MM.1S (cell line): ENCODE results near the gene G6PD.

Experiments used
- DNase-seq: peaks from one replicate; pipeline ENCODE4 v3.0.0-alpha.2; 2015
- H2AFZ ChIP-seq: fragments of 300-600 bp; sonication (generic); 2 replicates; pipeline ENCODE4 v1.6.0; 2016; ENCODE audit warnings: antibody characterized with exemption, low read length
- H3F3A ChIP-seq: fragments of 300-600 bp; sonication (generic); 2 replicates; pipeline ENCODE4 v1.6.1; 2016; ENCODE audit warnings: mild to moderate bottlenecking, antibody characterized with exemption, low read length, moderate library complexity, mixed read lengths; ENCODE audit not compliant: insufficient read depth
- H3K27ac ChIP-seq: fragments of 300-600 bp; sonication (generic); 2 replicates; pipeline ENCODE4 v1.5.1; 2016; ENCODE audit warnings: mild to moderate bottlenecking, low read length
- H3K27me3 ChIP-seq: fragments of 300-600 bp; sonication (generic); replicated peaks from 2 replicates; pipeline ENCODE4 v1.6.0; 2016; ENCODE audit warnings: low read length; ENCODE audit not compliant: insufficient read depth
- H3K36me3 ChIP-seq: fragments of 300-600 bp; sonication (generic); replicated peaks from 2 replicates; pipeline ENCODE4 v1.6.1; 2016; ENCODE audit warnings: mild to moderate bottlenecking, low read length, mixed read lengths; ENCODE audit not compliant: insufficient read depth
- H3K4me1 ChIP-seq: fragments of 300-600 bp; sonication (generic); 2 replicates; pipeline ENCODE4 v1.6.1; 2016; ENCODE audit warnings: low read length, mixed read lengths
- H3K4me2 ChIP-seq: fragments of 300-600 bp; sonication (generic); 2 replicates; pipeline ENCODE4 v1.6.0; 2016; ENCODE audit warnings: low read depth, low read length
- H3K4me3 ChIP-seq: fragments of 300-600 bp; sonication (generic); 2 replicates; pipeline ENCODE4 v1.5.1; 2016; ENCODE audit warnings: low read length, mixed read lengths
- H3K79me2 ChIP-seq: fragments of 300-600 bp; sonication (generic); 2 replicates; pipeline ENCODE4 v1.6.1; 2016; ENCODE audit warnings: mixed run types, low read length, mixed read lengths
- H3K9ac ChIP-seq: fragments of 300-600 bp; sonication (generic); 2 replicates; pipeline ENCODE4 v1.6.1; 2016; ENCODE audit warnings: low read length, mixed read lengths
- H3K9me2 ChIP-seq: fragments of 300-600 bp; sonication (generic); replicated peaks from 2 replicates; pipeline ENCODE4 v1.6.1; 2016; ENCODE audit warnings: mild to moderate bottlenecking, low read length, mixed read lengths; ENCODE audit not compliant: insufficient read depth
- H3K9me3 ChIP-seq: fragments of 300-600 bp; sonication (generic); replicated peaks from 2 replicates; pipeline ENCODE4 v1.6.1; 2016; ENCODE audit warnings: mild to moderate bottlenecking, low read length, mixed read lengths; ENCODE audit not compliant: insufficient read depth
- H4K20me1 ChIP-seq: fragments of 300-600 bp; sonication (generic); 2 replicates; pipeline ENCODE4 v1.6.1; 2016; ENCODE audit warnings: mild to moderate bottlenecking, low read length, moderate library complexity, mixed read lengths; ENCODE audit not compliant: insufficient read depth
- EZH2 ChIP-seq: fragments of 300-600 bp; sonication (generic); optimal IDR thresholded peaks from 2 replicates; pipeline ENCODE3; 2017; ENCODE audit warnings: low read depth, mild to moderate bottlenecking, antibody characterized with exemption, low read length, mixed read lengths
- EZH2phosphoT487 ChIP-seq: fragments of 300-600 bp; sonication (generic); IDR thresholded peaks from 2 replicates; pipeline ENCODE4 v1.6.1; 2018; ENCODE audit warnings: antibody characterized with exemption, low read length
- TF ChIP-seq, protein P1 (sequence below): fragments of 300-600 bp; sonication (generic); IDR thresholded peaks from 2 replicates; pipeline ENCODE4 v1.5.1; 2016; ENCODE audit warnings: antibody characterized with exemption, low read length, mixed read lengths

G6PD gene

DNA sequence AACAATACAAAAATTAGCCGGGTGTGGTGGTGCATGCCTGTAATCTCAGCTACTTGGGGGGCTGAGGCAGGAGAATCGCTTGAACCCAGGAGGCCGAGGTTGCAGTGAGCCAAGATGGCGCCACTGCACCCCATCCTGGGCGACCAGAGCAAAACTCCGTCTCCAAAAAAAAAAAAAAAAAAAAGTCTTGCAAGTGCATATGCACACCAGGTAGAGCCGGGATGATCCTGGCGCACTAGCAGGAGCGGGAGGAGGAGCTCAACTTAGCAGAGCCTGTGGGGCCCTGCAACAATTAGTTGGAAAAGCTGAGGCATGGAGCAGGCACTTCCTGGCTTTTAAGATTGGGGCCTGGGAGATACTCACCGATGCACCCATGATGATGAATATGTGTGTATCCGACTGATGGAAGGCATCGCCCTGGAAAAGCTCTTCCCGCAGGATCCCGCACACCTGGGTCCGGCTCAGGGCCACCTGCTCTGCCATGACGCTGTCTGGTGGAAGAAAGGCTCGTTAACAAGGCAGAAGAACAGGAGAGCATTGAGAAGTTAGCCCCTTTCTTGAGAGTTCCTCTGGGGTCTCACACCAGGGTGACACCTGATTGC is 872 bp downstream of the G6PD start:
- no peak overlapping the region for H3K27ac ChIP-seq
- no peaks in the 10 kb centered on the region for H3F3A ChIP-seq
- H4K20me1 ChIP-seq, result no peaks in the 10 kb centered on the region
- peak overlapping the region; percentile 94; the same call in 1 of the 2 replicates for H3K4me2 ChIP-seq
- H3K36me3 ChIP-seq, result no peaks in the 10 kb centered on the region
- H3K4me1 ChIP-seq, result 0 out of 2 replicates have a peak, but pooled peaks cover 4% of the 10 kb centered on the region
- no peaks in the 10 kb centered on the region for H3K9me2 ChIP-seq
- DNase-seq, result no peak
- H3K9ac ChIP-seq, result peak overlapping the region; percentile 67; the same call in 1 of the 2 replicates
- H3K4me3 ChIP-seq, result peak overlapping the region; percentile 72
- peaks cover 32% of the 10 kb centered on the region for H3K79me2 ChIP-seq
- H2AFZ ChIP-seq, result no peak overlapping the region; the same call in 1 of the 2 replicates
- TF ChIP-seq EZH2 (no peak), EZH2phosphoT487 (no peak)
- TF ChIP-seq, protein P1, sequence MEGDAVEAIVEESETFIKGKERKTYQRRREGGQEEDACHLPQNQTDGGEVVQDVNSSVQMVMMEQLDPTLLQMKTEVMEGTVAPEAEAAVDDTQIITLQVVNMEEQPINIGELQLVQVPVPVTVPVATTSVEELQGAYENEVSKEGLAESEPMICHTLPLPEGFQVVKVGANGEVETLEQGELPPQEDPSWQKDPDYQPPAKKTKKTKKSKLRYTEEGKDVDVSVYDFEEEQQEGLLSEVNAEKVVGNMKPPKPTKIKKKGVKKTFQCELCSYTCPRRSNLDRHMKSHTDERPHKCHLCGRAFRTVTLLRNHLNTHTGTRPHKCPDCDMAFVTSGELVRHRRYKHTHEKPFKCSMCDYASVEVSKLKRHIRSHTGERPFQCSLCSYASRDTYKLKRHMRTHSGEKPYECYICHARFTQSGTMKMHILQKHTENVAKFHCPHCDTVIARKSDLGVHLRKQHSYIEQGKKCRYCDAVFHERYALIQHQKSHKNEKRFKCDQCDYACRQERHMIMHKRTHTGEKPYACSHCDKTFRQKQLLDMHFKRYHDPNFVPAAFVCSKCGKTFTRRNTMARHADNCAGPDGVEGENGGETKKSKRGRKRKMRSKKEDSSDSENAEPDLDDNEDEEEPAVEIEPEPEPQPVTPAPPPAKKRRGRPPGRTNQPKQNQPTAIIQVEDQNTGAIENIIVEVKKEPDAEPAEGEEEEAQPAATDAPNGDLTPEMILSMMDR, result no peak
- H3K9me3 ChIP-seq, result no peaks in the 10 kb centered on the region
- no peaks in the 10 kb centered on the region for H3K27me3 ChIP-seq

DNA sequence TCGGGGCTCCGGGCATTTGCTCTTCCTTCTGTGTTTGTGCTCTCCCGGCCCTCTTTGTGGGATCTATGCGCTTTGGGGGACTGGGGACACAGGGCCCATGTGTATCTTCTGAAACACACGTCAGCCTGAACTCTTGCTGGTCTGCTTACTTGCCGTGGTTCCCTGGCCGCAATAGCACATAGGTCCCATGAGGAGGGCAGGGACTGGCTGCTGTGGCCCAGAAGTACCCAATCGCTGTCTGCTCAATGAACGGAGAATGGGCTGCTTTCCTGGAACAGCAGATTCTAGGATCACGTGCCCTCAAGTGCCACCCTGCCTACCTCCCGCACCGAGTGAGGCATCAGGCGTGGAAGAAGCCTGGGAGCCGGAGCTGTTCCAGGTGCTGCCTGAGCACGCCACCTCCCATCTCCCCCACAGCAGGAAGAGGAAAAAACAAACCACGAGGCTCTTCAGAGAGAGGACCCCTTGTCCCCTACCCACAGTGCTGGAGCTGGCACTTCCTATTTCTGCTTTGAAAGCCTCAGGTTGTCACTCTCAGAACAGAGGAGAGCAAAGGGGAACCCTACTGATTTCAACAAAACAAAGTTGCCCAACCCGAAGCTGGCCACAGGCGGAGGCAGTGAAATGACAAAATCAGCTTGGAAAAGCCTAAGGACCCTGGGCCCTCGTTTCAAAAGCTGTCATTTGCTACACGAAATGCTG is 3.8 kb downstream of the G6PD start:
- DNase-seq, result no peak
- H3K4me2 ChIP-seq, result no peak overlapping the region
- H3K27me3 ChIP-seq, result no peaks in the 10 kb centered on the region
- no peak overlapping the region for H3K4me3 ChIP-seq
- H3K9ac ChIP-seq, result no peak overlapping the region
- no peaks in the 10 kb centered on the region for H3K9me3 ChIP-seq
- H3K4me1 ChIP-seq, result 0 out of 2 replicates have a peak, but pooled peaks cover 4% of the 10 kb centered on the region
- no peaks in the 10 kb centered on the region for H3K36me3 ChIP-seq
- H2AFZ ChIP-seq, result no peak overlapping the region
- H4K20me1 ChIP-seq, result no peaks in the 10 kb centered on the region
- H3K9me2 ChIP-seq, result no peaks in the 10 kb centered on the region
- no peaks in the 10 kb centered on the region for H3F3A ChIP-seq
- TF ChIP-seq, protein P1, result no peak
- TF ChIP-seq EZH2, result no peak
- no peak for TF ChIP-seq EZH2phosphoT487
- H3K79me2 ChIP-seq, result peaks cover 6% of the 10 kb centered on the region
- no peak overlapping the region for H3K27ac ChIP-seq

DNA sequence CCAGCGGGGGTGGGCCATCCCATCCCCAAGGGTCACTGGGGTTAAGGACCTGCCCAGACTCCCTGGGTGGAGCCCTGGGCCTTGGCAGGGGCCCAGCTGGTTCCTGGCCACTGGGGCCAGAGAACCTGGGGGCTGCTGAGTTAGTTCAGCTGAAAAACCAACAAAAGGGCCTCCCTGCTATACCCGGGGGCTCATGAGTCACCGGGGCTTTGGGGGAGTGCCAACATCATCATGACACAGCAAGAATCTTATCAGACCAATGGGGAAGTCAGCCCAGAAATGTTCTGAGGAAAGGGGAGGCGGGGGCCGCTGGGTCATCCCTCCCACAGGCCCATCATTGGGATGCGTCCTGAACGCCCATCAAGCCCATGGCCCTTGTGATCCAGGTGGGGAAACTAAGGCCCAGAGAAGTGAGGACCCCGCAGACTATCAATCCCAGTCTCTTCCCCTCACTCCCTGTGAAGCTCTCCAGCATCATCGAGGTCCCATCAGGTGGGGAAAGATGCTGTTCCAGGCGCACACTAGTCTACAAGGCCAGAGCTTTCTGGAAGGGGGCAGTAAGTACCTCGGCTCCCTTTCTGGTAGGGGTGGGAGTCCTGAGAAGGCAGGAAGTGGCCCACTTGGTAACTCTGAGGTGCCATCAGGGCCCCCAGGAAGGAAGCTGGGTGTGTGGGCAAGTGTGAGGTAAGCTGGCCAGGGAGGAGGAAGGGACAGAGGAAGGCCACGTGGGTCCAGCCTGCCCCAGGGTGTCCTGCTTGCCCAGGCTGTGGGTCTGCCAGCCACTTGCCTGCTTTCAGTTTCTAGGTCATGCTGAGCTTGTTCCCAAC is 4.5 kb downstream of the G6PD start:
- no peak overlapping the region for H2AFZ ChIP-seq
- H3K4me1 ChIP-seq, result 0 out of 2 replicates have a peak, but pooled peaks cover 4% of the 10 kb centered on the region
- H3F3A ChIP-seq, result no peaks in the 10 kb centered on the region
- no peak overlapping the region for H3K4me3 ChIP-seq
- no peaks in the 10 kb centered on the region for H3K27me3 ChIP-seq
- H3K79me2 ChIP-seq, result peaks cover 3% of the 10 kb centered on the region; the same call in 1 of the 2 replicates
- H3K27ac ChIP-seq, result no peak overlapping the region
- H3K9me3 ChIP-seq, result no peaks in the 10 kb centered on the region
- H3K9me2 ChIP-seq, result no peaks in the 10 kb centered on the region
- DNase-seq, result no peak
- H4K20me1 ChIP-seq, result no peaks in the 10 kb centered on the region
- no peak overlapping the region for H3K4me2 ChIP-seq
- H3K36me3 ChIP-seq, result no peaks in the 10 kb centered on the region
- H3K9ac ChIP-seq, result no peak overlapping the region
- TF ChIP-seq, protein P1, result no peak
- TF ChIP-seq EZH2phosphoT487, result no peak
- TF ChIP-seq EZH2, result no peak
